H1 (cell line): ENCODE results near the gene EIF4E2.

Experiments
- ATF2 ChIP-seq: IDR thresholded peaks from 2 replicates; pipeline ENCODE4 v1.6.1; 2012; ENCODE audit warnings: low read length, inconsistent platforms
- E2F6 ChIP-seq: IDR thresholded peaks from 2 replicates; pipeline ENCODE4 v1.6.1; 2012; ENCODE audit warnings: inconsistent platforms
- HDAC2 ChIP-seq, 2 experiments: fragments of 300-600 bp in 1 of 2; sonication (generic) in 1 of 2; IDR thresholded peaks; 2 replicates each; pipeline ENCODE4 v1.6.1; 2011 to 2012; ENCODE audit warnings: low read depth in 2 of 2, low read length in 2 of 2, mild to moderate bottlenecking in 2 of 2, moderate library complexity in 2 of 2, borderline replicate concordance in 1 of 2, inconsistent platforms in 1 of 2
- POLR2AphosphoS5 ChIP-seq: IDR thresholded peaks from 2 replicates; pipeline ENCODE4 v1.6.1; 2011; ENCODE audit warnings: low read depth, low read length
- ZNF274 ChIP-seq: IDR thresholded peaks from 2 replicates; pipeline ENCODE4 v1.7.0; 2012; ENCODE audit warnings: low read length, borderline replicate concordance; ENCODE audit errors: extremely low read depth

DNA sequence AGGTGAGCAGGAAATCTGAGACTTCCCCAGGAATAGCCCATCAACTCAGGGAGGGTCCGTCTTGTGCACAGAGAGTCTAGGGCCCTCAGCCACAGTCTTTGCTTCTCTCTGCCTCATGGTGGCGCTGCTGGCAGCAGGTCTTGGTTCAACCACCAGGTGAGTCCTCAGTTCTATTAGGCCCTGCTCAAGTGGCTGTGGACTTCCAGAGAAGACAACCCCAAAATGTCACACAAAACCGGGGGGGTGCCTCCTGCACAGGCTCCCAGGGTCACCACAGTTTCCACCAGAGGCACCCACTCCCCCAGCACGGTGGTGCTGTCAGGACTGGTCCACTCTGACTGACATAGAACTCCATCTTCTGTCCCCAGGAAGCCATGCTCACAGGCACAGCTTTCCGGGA, 13.4 kb upstream of the EIF4E2 start:
- TF ChIP-seq ATF2: no peak
- no peak for TF ChIP-seq E2F6
- no peak for TF ChIP-seq POLR2AphosphoS5
- no peak for TF ChIP-seq ZNF274
- no peak for TF ChIP-seq HDAC2 (IDR thresholded peaks at IDR 0.05; ENCODE audit: borderline replicate concordance in 1 of 2, low read depth in 2 of 2, low read length in 2 of 2)
